GM12878 (cell line): ENCODE results near the gene TMEM132C. TPM values are rescaled to one million over a fixed set of nuclear protein-coding genes. Genes with fewer than 3 reads are reported as not detected.

ENCODE experiments used
- ATAC-seq: fragments of 200-7000 bp; cut with Tn5 transposase; 3 replicates; pipeline ENCODE4 v1.9.1; 2020; ENCODE audit warnings: mild to moderate bottlenecking, moderate library complexity
- BruUV-seq: library from RNA; stranded (reverse); fragments of 400-500 nt; replicated peaks from 2 replicates; lab custom pipeline; 2021; lab: Mats Ljungman, UMichigan
- CTCF ChIA-PET: fragments of 300-600 bp; sonication (Branson Sonifier 250); formaldehyde crosslinking; extraction: SDS; loops from one replicate; lab custom pipeline; 2021; ENCODE audit warnings: inconsistent platforms; lab: Yijun Ruan, JAX
- POLR2A ChIA-PET: fragments of 350-600 bp; formaldehyde crosslinking; extraction: SDS; loops from one replicate; lab custom pipeline; 2021; ENCODE audit warnings: inconsistent platforms; lab: Charles Lee
- RAD21 ChIA-PET: fragments of 300-600 bp; sonication (Branson Sonifier 250); formaldehyde crosslinking; loops from one replicate; lab custom pipeline; 2023; ENCODE audit warnings: antibody characterized with exemption; ENCODE audit not compliant: unreplicated experiment; lab: Charles Lee
- SMC1A ChIA-PET: fragments of 300-600 bp; sonication (Branson Sonifier 250); formaldehyde crosslinking; loops from one replicate; lab custom pipeline; 2023; ENCODE audit not compliant: unreplicated experiment, uncharacterized antibody; lab: Charles Lee
- DNase-seq: peaks from one replicate; pipeline ENCODE4 v3.0.0-alpha.2; 2011; ENCODE audit warnings: low read depth, low spot score
- FAIRE-seq: peaks from 3 replicates; lab custom pipeline; 2011; peaks lifted over from hg19 to GRCh38; lab: Jason Lieb, UNC
- H2AFZ ChIP-seq: 2 replicates; pipeline ENCODE4 v1.6.0; 2011; ENCODE audit warnings: low read depth, low read length, control low read depth; ENCODE audit not compliant: control insufficient read depth
- H3K27ac ChIP-seq: 2 replicates; pipeline ENCODE4 v1.5.1; 2011; ENCODE audit warnings: control low read depth; ENCODE audit not compliant: control insufficient read depth, insufficient read depth
- H3K27me3 ChIP-seq, 2 experiments: replicated peaks in 1 of 2; 2 replicates each; pipeline versions ENCODE4 v1.6.0 to v1.6.1; 2011; ENCODE audit warnings: low read length in 1 of 2; ENCODE audit not compliant: control insufficient read depth in 2 of 2, insufficient read depth in 2 of 2
- H3K36me3 ChIP-seq, 2 experiments: 2 replicates each; pipeline ENCODE4 v1.5.1; 2011; ENCODE audit warnings: low read length in 1 of 2; ENCODE audit not compliant: control insufficient read depth in 2 of 2, insufficient read depth in 2 of 2
- H3K4me1 ChIP-seq: 2 replicates; pipeline ENCODE4 v1.6.1; 2011; ENCODE audit warnings: mild to moderate bottlenecking, low read length, moderate library complexity, mixed read lengths; ENCODE audit not compliant: control insufficient read depth, insufficient read depth
- H3K4me2 ChIP-seq: 2 replicates; pipeline ENCODE4 v1.6.0; 2011; ENCODE audit warnings: control low read depth; ENCODE audit not compliant: control insufficient read depth, insufficient read depth
- H3K4me3 ChIP-seq: fragments of 200-600 bp; sonication (generic); 2 replicates; pipeline ENCODE4 v1.5.1; 2016
- H3K79me2 ChIP-seq: 2 replicates; pipeline ENCODE4 v1.6.0; 2011; ENCODE audit warnings: low read length; ENCODE audit not compliant: control insufficient read depth, insufficient read depth
- H3K9ac ChIP-seq: 2 replicates; pipeline ENCODE4 v1.8.0; 2011; ENCODE audit warnings: low read length, control low read depth, mixed read lengths; ENCODE audit not compliant: control insufficient read depth, insufficient read depth
- H3K9me3 ChIP-seq: replicated peaks from 3 replicates; pipeline ENCODE4 v1.5.1; 2011; ENCODE audit warnings: mild to moderate bottlenecking, low read length; ENCODE audit not compliant: control insufficient read depth, insufficient read depth
- H4K20me1 ChIP-seq: 2 replicates; pipeline ENCODE4 v1.6.0; 2011; ENCODE audit not compliant: control insufficient read depth, insufficient read depth
- BCL11A ChIP-seq: IDR thresholded peaks from 2 replicates; pipeline ENCODE4 v1.6.1; 2011; ENCODE audit warnings: low read depth, low read length
- BRCA1 ChIP-seq: IDR thresholded peaks from 2 replicates; pipeline ENCODE4 v1.6.1; 2011; ENCODE audit warnings: low read depth, low read length, improper control_type of control experiment
- ELK1 ChIP-seq: IDR thresholded peaks from 2 replicates; pipeline ENCODE4 v1.6.1; 2012; ENCODE audit warnings: low read depth, low read length, improper control_type of control experiment
- HSF1 ChIP-seq: fragments of 150-350 bp; IDR thresholded peaks from 2 replicates; pipeline ENCODE4 v1.6.1; 2014; ENCODE audit warnings: mild to moderate bottlenecking, low read depth, low read length
- LARP7 ChIP-seq: fragments of 450-650 bp; IDR thresholded peaks from 2 replicates; pipeline ENCODE4 v1.6.1; 2017; ENCODE audit warnings: mild to moderate bottlenecking
- MAX ChIP-seq: IDR thresholded peaks from 2 replicates; pipeline ENCODE4 v1.6.1; 2012; ENCODE audit warnings: low read depth, low read length, improper control_type of control experiment
- MTA2 ChIP-seq: fragments of 450-650 bp; IDR thresholded peaks from 2 replicates; pipeline ENCODE4 v1.6.1; 2016; ENCODE audit warnings: low read depth, mild to moderate bottlenecking, moderate library complexity
- MYC ChIP-seq: IDR thresholded peaks from 2 replicates; pipeline ENCODE4 v1.6.1; 2011; ENCODE audit warnings: mild to moderate bottlenecking, low read length, moderate library complexity, inconsistent platforms; ENCODE audit not compliant: insufficient read depth, insufficient replicate concordance, insufficient read length, severe bottlenecking
- SIN3A ChIP-seq: IDR thresholded peaks from 2 replicates; pipeline ENCODE4 v1.6.1; 2012; ENCODE audit warnings: low read depth, low read length, improper control_type of control experiment
- TAF1 ChIP-seq: IDR thresholded peaks from 2 replicates; pipeline ENCODE4 v1.6.1; 2011; ENCODE audit warnings: mild to moderate bottlenecking, low read depth, low read length, borderline replicate concordance
- WGBS: methylation state at CpG from one replicate; pipeline ENCODE4 v1.1.6; 2016; ENCODE audit warnings: low lambda C conversion rate; ENCODE audit not compliant: insufficient replicate concordance, insufficient coverage; ENCODE audit errors: missing lambda C conversion rate; 5-methylcytosine and 5-hydroxymethylcytosine counted together
- in situ Hi-C: fragments of 300-500 bp; cut with MboI; formaldehyde crosslinking; loops from 9 replicates; pipeline ENCODE4 v1.14.3; 2018; ENCODE audit warnings: mixed read lengths
- intact Hi-C: fragments of 100-400 bp; cut with micrococcal nuclease; formaldehyde crosslinking; loops from one replicate; pipeline ENCODE4 v1.14.2; 2022; ENCODE audit not compliant: unreplicated experiment
- polyA plus RNA-seq, 11 experiments: library from polyadenylated mRNA; depleted of rRNA in 4 of 11; unstranded in 6 of 11; stranded (reverse) in 5 of 11; fragments of >200 nt; fragmentation: Nextera tagmentation in 4 of 11; fragmentation: Illumina TruSeq in 1 of 11; extraction: Ambion mirVana in 4 of 11; extraction: Trizol in 1 of 11; gene quantifications; 1 replicate in 1 of 11; 2 replicates in 10 of 11; pipeline versions ENCODE4 v1.2.1 to v1.2.3, GENCODE V29; 2011 to 2016; ENCODE audit warnings: inconsistent platforms in 2 of 11, missing spikeins in 2 of 11, low read depth in 1 of 11
- total RNA-seq, 4 experiments: library from RNA; depleted of rRNA in 3 of 4; stranded (reverse); fragments of >200 nt in 3 of 4; fragmentation: Illumina TruSeq in 1 of 4; extraction: Trizol in 1 of 4; gene quantifications; 2 replicates each; pipeline versions ENCODE4 v1.2.1 to v1.2.3, GENCODE V29; 2013 to 2021
- TF ChIP-seq, protein P1 (sequence below): IDR thresholded peaks from 2 replicates; pipeline ENCODE4 v1.6.1; 2011; ENCODE audit warnings: borderline replicate concordance, low read depth, mild to moderate bottlenecking, moderate library complexity, mixed read lengths, low read length; ENCODE audit not compliant: insufficient read depth; ENCODE audit errors: extremely low read length
- TF ChIP-seq, protein P2 (sequence below): fragments of 450-650 bp; formaldehyde crosslinking; IDR thresholded peaks from 2 replicates; pipeline ENCODE4 v1.4.0; 2020; ENCODE audit warnings: mild to moderate bottlenecking, moderate library complexity

The TMEM132C gene
- total and polyA plus RNA-seq, 10 of the 15 experiments (the other 5 are each of a cell fraction or from before 2014, with no cell fraction given), result not detected

GRCh38 chr12:128507470-128507869, 240.5 kb downstream of the TMEM132C start:
- WGBS, result 31% methylated on average over 7 of the region's 7 CpGs
- Histone ChIP-seq H2AFZ (no peak overlapping the region), H3K4me2 (no peak overlapping the region), H3K9me3 (no peaks in the 10 kb centered on the region; the same call in 2 of the 3 replicates), H3K4me1 (no peaks in the 10 kb centered on the region), H3K79me2 (no peaks in the 10 kb centered on the region), H3K27ac (no peak overlapping the region), H4K20me1 (no peaks in the 10 kb centered on the region), H3K4me3 (no peak overlapping the region), H3K36me3 (no peaks in the 10 kb centered on the region), H3K27me3 (no peaks in the 10 kb centered on the region), H3K9ac (no peak overlapping the region)
- FAIRE-seq (no peak), DNase-seq (no peak), ATAC-seq (no peak)
- ChIA-PET SMC1A (no interaction called here), CTCF (no interaction called here), RAD21 (no interaction called here), POLR2A (no interaction called here)
- no TSS peak for BruUV-seq
- in situ Hi-C loops, result no loop called here
- intact Hi-C loops, result no loop called here
- TF ChIP-seq SIN3A (no peak), BRCA1 (no peak), MYC (no peak), MAX (no peak), ELK1 (no peak), HSF1 (no peak), BCL11A (no peak), TAF1 (no peak), LARP7 (no peak), MTA2 (no peak)
- TF ChIP-seq, protein P1, sequence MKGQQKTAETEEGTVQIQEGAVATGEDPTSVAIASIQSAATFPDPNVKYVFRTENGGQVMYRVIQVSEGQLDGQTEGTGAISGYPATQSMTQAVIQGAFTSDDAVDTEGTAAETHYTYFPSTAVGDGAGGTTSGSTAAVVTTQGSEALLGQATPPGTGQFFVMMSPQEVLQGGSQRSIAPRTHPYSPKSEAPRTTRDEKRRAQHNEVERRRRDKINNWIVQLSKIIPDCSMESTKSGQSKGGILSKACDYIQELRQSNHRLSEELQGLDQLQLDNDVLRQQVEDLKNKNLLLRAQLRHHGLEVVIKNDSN, result no peak
- TF ChIP-seq, protein P2, sequence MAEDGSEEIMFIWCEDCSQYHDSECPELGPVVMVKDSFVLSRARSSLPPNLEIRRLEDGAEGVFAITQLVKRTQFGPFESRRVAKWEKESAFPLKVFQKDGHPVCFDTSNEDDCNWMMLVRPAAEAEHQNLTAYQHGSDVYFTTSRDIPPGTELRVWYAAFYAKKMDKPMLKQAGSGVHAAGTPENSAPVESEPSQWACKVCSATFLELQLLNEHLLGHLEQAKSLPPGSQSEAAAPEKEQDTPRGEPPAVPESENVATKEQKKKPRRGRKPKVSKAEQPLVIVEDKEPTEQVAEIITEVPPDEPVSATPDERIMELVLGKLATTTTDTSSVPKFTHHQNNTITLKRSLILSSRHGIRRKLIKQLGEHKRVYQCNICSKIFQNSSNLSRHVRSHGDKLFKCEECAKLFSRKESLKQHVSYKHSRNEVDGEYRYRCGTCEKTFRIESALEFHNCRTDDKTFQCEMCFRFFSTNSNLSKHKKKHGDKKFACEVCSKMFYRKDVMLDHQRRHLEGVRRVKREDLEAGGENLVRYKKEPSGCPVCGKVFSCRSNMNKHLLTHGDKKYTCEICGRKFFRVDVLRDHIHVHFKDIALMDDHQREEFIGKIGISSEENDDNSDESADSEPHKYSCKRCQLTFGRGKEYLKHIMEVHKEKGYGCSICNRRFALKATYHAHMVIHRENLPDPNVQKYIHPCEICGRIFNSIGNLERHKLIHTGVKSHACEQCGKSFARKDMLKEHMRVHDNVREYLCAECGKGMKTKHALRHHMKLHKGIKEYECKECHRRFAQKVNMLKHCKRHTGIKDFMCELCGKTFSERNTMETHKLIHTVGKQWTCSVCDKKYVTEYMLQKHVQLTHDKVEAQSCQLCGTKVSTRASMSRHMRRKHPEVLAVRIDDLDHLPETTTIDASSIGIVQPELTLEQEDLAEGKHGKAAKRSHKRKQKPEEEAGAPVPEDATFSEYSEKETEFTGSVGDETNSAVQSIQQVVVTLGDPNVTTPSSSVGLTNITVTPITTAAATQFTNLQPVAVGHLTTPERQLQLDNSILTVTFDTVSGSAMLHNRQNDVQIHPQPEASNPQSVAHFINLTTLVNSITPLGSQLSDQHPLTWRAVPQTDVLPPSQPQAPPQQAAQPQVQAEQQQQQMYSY, result no peak
